ENCODE results near the gene DHX40. TPM values are rescaled to one million over a fixed set of nuclear protein-coding genes. Genes with fewer than 3 reads are reported as not detected.

Gene DHX40
- polyA plus RNA-seq, 1 of the 3 experiments (the other 2 are of a cell fraction) = 33.8 TPM

DNA sequence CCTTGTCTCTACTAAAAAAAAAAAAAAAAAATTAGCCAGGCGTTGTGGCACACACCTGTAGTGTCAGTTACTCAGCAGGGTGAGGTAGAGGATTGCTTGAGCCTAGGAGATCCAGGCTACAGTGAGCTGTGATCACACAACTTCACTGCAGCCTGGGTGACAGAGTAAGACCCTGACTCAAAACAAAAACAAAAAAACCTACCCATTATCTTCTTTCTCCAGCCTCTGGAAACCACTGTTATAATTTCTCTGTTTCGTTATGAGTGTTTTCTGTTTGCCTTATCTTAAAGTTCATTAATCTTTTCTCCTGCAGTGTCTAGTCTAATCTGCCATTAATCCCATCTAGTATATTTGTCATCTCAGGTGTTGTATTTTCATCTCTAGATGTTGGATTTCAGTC is 35.7 kb downstream of the DHX40 start:
- H3K9me3 ChIP-seq = no peaks in the 10 kb centered on the region
- H2AFZ ChIP-seq (ENCODE audit: low read depth) = no peak overlapping the region
- H3K4me2 ChIP-seq = no peak overlapping the region
- H3F3A ChIP-seq (replicated peaks; ENCODE audit: insufficient read depth) = peaks cover 3% of the 10 kb centered on the region
- no peak overlapping the region for H3K9ac ChIP-seq
- WGBS (ENCODE audit: low lambda C conversion rate) = 90% methylated on average over 2 of the region's 2 CpGs
- ChIA-PET CTCF (interaction anchor here (1.0 to 1.1 kb wide), 2 partner anchors 79 to 541 kb away, joined by 3 read pairs; no protein-coding TSS in a partner anchor), POLR2A (no interaction called here)
- H3K36me3 ChIP-seq (replicated peaks in 1 of 2; ENCODE audit: control insufficient read depth in 1 of 2, insufficient read depth in 2 of 2, low read length in 1 of 2) = peaks cover 58 to 61% of the 10 kb centered on the region in 2 experiments
- TF ChIP-seq TAF1 (IDR thresholded peaks at IDR 0.05; ENCODE audit: borderline replicate concordance, low read depth, low read length) = no peak
- TF ChIP-seq YY1 (IDR thresholded peaks at IDR 0.05; ENCODE audit: low read depth) = no peak
- TF ChIP-seq SMC3 (IDR thresholded peaks at IDR 0.05; ENCODE audit: low read depth, low read length) = no peak
- no peak for TF ChIP-seq RCOR1 (IDR thresholded peaks at IDR 0.05; ENCODE audit: low read length)
- TF ChIP-seq, protein P1, sequence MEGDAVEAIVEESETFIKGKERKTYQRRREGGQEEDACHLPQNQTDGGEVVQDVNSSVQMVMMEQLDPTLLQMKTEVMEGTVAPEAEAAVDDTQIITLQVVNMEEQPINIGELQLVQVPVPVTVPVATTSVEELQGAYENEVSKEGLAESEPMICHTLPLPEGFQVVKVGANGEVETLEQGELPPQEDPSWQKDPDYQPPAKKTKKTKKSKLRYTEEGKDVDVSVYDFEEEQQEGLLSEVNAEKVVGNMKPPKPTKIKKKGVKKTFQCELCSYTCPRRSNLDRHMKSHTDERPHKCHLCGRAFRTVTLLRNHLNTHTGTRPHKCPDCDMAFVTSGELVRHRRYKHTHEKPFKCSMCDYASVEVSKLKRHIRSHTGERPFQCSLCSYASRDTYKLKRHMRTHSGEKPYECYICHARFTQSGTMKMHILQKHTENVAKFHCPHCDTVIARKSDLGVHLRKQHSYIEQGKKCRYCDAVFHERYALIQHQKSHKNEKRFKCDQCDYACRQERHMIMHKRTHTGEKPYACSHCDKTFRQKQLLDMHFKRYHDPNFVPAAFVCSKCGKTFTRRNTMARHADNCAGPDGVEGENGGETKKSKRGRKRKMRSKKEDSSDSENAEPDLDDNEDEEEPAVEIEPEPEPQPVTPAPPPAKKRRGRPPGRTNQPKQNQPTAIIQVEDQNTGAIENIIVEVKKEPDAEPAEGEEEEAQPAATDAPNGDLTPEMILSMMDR (IDR thresholded peaks at IDR 0.05) = no peak
- TF ChIP-seq, protein P2, sequence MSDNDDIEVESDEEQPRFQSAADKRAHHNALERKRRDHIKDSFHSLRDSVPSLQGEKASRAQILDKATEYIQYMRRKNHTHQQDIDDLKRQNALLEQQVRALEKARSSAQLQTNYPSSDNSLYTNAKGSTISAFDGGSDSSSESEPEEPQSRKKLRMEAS (IDR thresholded peaks at IDR 0.05; ENCODE audit: low read depth) = no peak
- no peak for TF ChIP-seq NRF1 (IDR thresholded peaks at IDR 0.05; ENCODE audit: low read depth, low read length)
- TF ChIP-seq GATA2 (CRISPR knock-in tag; IDR thresholded peaks at IDR 0.05) = no peak
- no peak for TF ChIP-seq FOSL2 (IDR thresholded peaks at IDR 0.05; ENCODE audit: borderline replicate concordance, low read depth)
- TF ChIP-seq MEF2A (IDR thresholded peaks at IDR 0.05; ENCODE audit: borderline replicate concordance, low read depth) = no peak
- no peak for TF ChIP-seq JUND (IDR thresholded peaks at IDR 0.05)
- TF ChIP-seq MXI1 (IDR thresholded peaks at IDR 0.05; ENCODE audit: low read depth, low read length) = no peak
- no peaks in the 10 kb centered on the region for H3K4me1 ChIP-seq (ENCODE audit: control insufficient read depth in 1 of 2, insufficient read depth in 2 of 2, low read depth in 1 of 2, low read length in 1 of 2)
- no peaks in the 10 kb centered on the region for H3K9me2 ChIP-seq
- H3K79me2 ChIP-seq (ENCODE audit: insufficient read depth) = no peaks in the 10 kb centered on the region
- H3K27ac ChIP-seq (ENCODE audit: low read depth in 2 of 2, low read length in 1 of 2) = no peak overlapping the region
- no peak overlapping the region for H3K4me3 ChIP-seq (ENCODE audit: low read depth in 2 of 2, low read length in 1 of 2)
- no peak for DNase-seq
- no peaks in the 10 kb centered on the region for H4K20me1 ChIP-seq (ENCODE audit: insufficient read depth)
- no peaks in the 10 kb centered on the region for H3K27me3 ChIP-seq (ENCODE audit: insufficient read depth)

DNA sequence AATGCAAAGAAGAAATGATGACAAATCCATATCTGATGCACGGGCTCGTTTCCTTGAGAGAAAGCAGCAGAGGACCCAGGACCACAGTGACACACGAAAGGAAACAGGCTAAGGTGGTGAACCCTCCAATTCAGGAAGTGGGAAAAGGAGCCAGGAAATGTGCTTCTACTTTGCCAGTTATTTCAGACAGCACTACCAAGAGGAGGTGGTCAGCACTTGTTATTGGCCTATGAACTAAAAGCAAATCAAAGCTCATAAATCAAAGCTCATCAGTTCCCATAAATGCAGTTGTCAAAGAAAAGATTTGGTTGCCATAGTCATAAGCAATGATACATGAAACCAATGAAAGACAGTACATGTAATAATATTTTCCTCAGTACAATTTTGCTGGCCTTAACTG is 41.7 kb downstream of the DHX40 start:
- Histone ChIP-seq H3K27me3 (ENCODE audit: insufficient read depth) (no peaks in the 10 kb centered on the region), H3K4me2 (no peak overlapping the region), H3K4me3 (ENCODE audit: low read depth in 2 of 2, low read length in 1 of 2) (no peak overlapping the region), H3K9ac (no peak overlapping the region), H3K9me2 (no peaks in the 10 kb centered on the region), H3K79me2 (ENCODE audit: insufficient read depth) (no peaks in the 10 kb centered on the region), H4K20me1 (ENCODE audit: insufficient read depth) (no peaks in the 10 kb centered on the region), H3K9me3 (no peaks in the 10 kb centered on the region), H3F3A (replicated peaks; ENCODE audit: insufficient read depth) (peaks cover 21% of the 10 kb centered on the region), H3K27ac (ENCODE audit: low read depth in 2 of 2, low read length in 1 of 2) (no peak overlapping the region), H3K4me1 (ENCODE audit: control insufficient read depth in 1 of 2, insufficient read depth in 2 of 2, low read depth in 1 of 2, low read length in 1 of 2) (no peaks in the 10 kb centered on the region), H3K36me3 (replicated peaks in 1 of 2; ENCODE audit: control insufficient read depth in 1 of 2, insufficient read depth in 2 of 2, low read length in 1 of 2) (peaks cover 74 to 86% of the 10 kb centered on the region in 2 experiments), H2AFZ (ENCODE audit: low read depth) (no peak overlapping the region)
- ChIA-PET POLR2A (no interaction called here), CTCF (interaction anchor here (0.9 to 2.0 kb wide), 2 partner anchors 11 to 85 kb away, joined by 5 to 8 read pairs; no protein-coding TSS in a partner anchor)
- TF ChIP-seq FOXM1 (IDR thresholded peaks at IDR 0.05; ENCODE audit: low read depth) (no peak), NFIC (IDR thresholded peaks at IDR 0.05; ENCODE audit: borderline replicate concordance) (no peak)
- no peak for DNase-seq
- WGBS (ENCODE audit: low lambda C conversion rate) = 91% methylated on average over 3 of the region's 3 CpGs

Data from SK-N-SH (cell line).